ENCODE data around the gene DMAC2.

DNA sequence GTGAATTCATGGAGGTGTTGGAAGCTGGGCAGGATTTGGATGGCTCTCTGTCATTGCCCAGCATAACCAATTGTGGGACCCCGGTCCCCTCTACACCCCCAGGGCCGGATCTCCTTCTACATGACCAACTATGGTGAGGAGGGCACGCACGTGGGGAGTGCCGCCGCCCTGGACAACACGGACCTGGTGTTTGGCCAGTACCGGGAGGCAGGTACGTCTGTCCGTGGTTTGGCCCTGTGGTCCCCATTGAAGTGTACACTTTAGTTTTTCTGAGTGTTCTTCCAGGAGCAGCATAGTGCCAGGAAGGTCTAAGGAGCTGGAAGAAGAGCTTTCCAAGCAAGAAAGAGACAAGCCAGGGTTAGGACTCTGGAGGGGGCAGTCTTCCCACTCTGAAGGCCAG is 25.8 kb downstream of the DMAC2 start:
- no peak for TF ChIP-seq POLR2A (IDR thresholded peaks at IDR 0.05; ENCODE audit: low read length)
- no peak for TF ChIP-seq GATA1 (IDR thresholded peaks at IDR 0.05; ENCODE audit: low read depth, low read length)
